ENCODE measurements around the gene PHYHD1. TPM values are rescaled to one million over a fixed set of nuclear protein-coding genes. Genes with fewer than 3 reads are reported as not detected.

The PHYHD1 gene
- polyA plus RNA-seq, 1 of the 3 experiments (the other 2 are of a cell fraction): not detected

DNA sequence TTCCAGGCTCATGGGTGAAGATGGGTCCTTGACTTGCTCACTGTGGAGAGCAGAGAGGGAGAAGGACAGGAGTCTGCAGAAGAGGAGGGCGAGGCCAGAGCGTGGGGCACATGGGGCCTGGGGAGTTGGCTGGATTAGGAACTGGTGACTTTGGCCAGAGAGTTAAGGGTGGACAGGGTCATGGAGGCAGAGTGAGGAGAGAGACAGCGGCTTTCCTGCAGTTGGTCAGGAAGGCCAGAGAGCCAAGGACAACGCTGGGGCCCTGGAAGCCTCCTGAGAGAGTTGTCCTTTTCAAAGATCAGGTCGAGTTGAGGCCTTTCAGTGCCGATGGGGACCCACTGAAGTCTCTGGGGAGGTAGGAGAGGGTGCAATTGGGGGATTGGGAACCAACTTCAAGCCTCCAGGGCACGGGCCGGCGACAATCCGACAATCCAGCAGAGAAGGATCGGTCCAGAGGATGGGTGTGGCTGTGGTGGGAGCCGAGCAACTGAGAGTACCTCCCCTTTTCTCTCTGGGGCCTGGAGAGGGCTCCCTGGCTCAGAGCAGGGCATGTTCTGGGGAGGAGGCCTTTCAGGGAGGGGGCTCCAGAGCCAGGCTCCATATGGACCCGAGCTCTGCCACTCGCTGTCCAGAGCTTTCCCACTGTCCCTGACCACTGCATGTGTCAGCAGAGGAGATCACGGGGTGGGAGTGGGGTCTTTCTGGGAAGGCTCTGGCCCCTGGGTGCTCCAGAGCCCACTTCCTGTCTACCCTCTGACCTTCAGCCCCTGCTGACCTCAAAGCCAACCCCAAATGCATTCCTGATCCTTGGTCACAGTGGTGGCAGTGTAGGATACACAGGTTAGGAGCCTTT, 7.5 kb upstream of the PHYHD1 start (continued):
- TF ChIP-seq SMC3 (IDR thresholded peaks at IDR 0.05; ENCODE audit: low read depth, low read length) (no peak), MXI1 (IDR thresholded peaks at IDR 0.05; ENCODE audit: low read depth, low read length) (no peak)

GRCh38 chr9:128913995-128914772, 6.6 kb upstream of the PHYHD1 start:
- POLR2A ChIA-PET: no interaction called here
- H3K4me1 ChIP-seq (ENCODE audit: control insufficient read depth in 1 of 2, insufficient read depth in 2 of 2, low read depth in 1 of 2, low read length in 1 of 2): peaks cover 0 to 23% of the 10 kb centered on the region in 2 experiments; a peak in 3 of 4 replicates
- no peaks in the 10 kb centered on the region for H3K9me2 ChIP-seq
- peaks cover 7% of the 10 kb centered on the region for H3F3A ChIP-seq (replicated peaks; ENCODE audit: insufficient read depth)
- peaks cover 4 to 33% of the 10 kb centered on the region in 2 experiments for H3K36me3 ChIP-seq (replicated peaks in 1 of 2; ENCODE audit: control insufficient read depth in 1 of 2, insufficient read depth in 2 of 2, low read length in 1 of 2)
- H3K79me2 ChIP-seq (ENCODE audit: insufficient read depth): peaks cover 41% of the 10 kb centered on the region
- no peak for DNase-seq
- no peaks in the 10 kb centered on the region for H3K9me3 ChIP-seq
- H3K4me2 ChIP-seq: no peak overlapping the region
- 83% methylated on average over 16 of the region's 23 CpGs for WGBS (ENCODE audit: low lambda C conversion rate)
- H3K27ac ChIP-seq (ENCODE audit: low read depth in 2 of 2, low read length in 1 of 2): no peak overlapping the region
- H3K27me3 ChIP-seq (ENCODE audit: insufficient read depth): no peaks in the 10 kb centered on the region
- CTCF ChIA-PET: interaction anchor here (1.0 to 2.7 kb wide), 3 partner anchors 13 to 51 kb away, joined by 3 to 11 read pairs (median 8); no protein-coding TSS in a partner anchor
- TF ChIP-seq JUND (IDR thresholded peaks at IDR 0.05) (no peak), RXRA (IDR thresholded peaks at IDR 0.05; ENCODE audit: borderline replicate concordance, low read depth) (no peak), RFX5 (IDR thresholded peaks at IDR 0.05; ENCODE audit: low read length) (no peak), RCOR1 (IDR thresholded peaks at IDR 0.05; ENCODE audit: low read length) (no peak), NRF1 (IDR thresholded peaks at IDR 0.05; ENCODE audit: low read depth, low read length) (no peak), FOXJ3 (CRISPR knock-in tag; IDR thresholded peaks at IDR 0.05) (no peak), TAF1 (IDR thresholded peaks at IDR 0.05; ENCODE audit: borderline replicate concordance, low read depth, low read length) (no peak), CTCF (IDR thresholded peaks at IDR 0.05) (no peak), FOSL2 (IDR thresholded peaks at IDR 0.05; ENCODE audit: borderline replicate concordance, low read depth) (no peak), GATA2 (CRISPR knock-in tag; IDR thresholded peaks at IDR 0.05) (no peak)
- no peaks in the 10 kb centered on the region for H4K20me1 ChIP-seq (ENCODE audit: insufficient read depth)
- no peak overlapping the region for H2AFZ ChIP-seq (ENCODE audit: low read depth)
- no peak overlapping the region for H3K4me3 ChIP-seq (ENCODE audit: low read depth in 2 of 2, low read length in 1 of 2)
- H3K9ac ChIP-seq: no peak overlapping the region

Measured in SK-N-SH (cell line).